H1 (cell line): ENCODE measurements around the gene MACROD2. TPM values are rescaled to one million over a fixed set of nuclear protein-coding genes. Genes with fewer than 3 reads are reported as not detected.

ENCODE experiments used
- CTCF ChIA-PET: fragments of 300-600 bp; sonication (Branson Sonifier 250); formaldehyde crosslinking; loops from one replicate; lab custom pipeline; 2021; ENCODE audit not compliant: partially characterized antibody; lab: Charles Lee
- POLR2A ChIA-PET: fragments of 300-600 bp; sonication (Branson Sonifier 250); formaldehyde crosslinking; loops from one replicate; lab custom pipeline; 2021; ENCODE audit warnings: inconsistent platforms; ENCODE audit not compliant: partially characterized antibody; lab: Charles Lee
- DNase-seq, 2 experiments: peaks; one replicate each; pipeline versions ENCODE4 v3.0.0 to v3.0.0-alpha.2; 2010 to 2022; ENCODE audit warnings: low spot score in 2 of 2, low read depth in 1 of 2, mixed read lengths in 1 of 2
- FAIRE-seq: peaks from 2 replicates; lab custom pipeline; 2011; peaks lifted over from hg19 to GRCh38; lab: Jason Lieb, UNC
- H2AFZ ChIP-seq: 2 replicates; pipeline ENCODE4 v1.8.1; 2012; ENCODE audit warnings: low read length, inconsistent platforms
- H2AK5ac ChIP-seq: 2 replicates; pipeline ENCODE4 v1.6.1; 2013; ENCODE audit warnings: low read depth, low read length
- H2BK120ac ChIP-seq: replicated peaks from 2 replicates; pipeline ENCODE3; 2013; ENCODE audit warnings: low read depth, low read length, inconsistent platforms
- H2BK12ac ChIP-seq: 2 replicates; pipeline ENCODE4 v1.6.1; 2013; ENCODE audit warnings: low read depth, low read length
- H2BK15ac ChIP-seq: 2 replicates; pipeline ENCODE4 v1.6.1; 2013; ENCODE audit warnings: low read length
- H2BK20ac ChIP-seq: 2 replicates; pipeline ENCODE4 v1.6.1; 2013; ENCODE audit warnings: low read length
- H2BK5ac ChIP-seq: 2 replicates; pipeline ENCODE4 v1.6.1; 2013; ENCODE audit warnings: low read depth, low read length
- H3K14ac ChIP-seq: 2 replicates; pipeline ENCODE4 v1.6.1; 2013; ENCODE audit warnings: inconsistent platforms; ENCODE audit not compliant: insufficient read length
- H3K18ac ChIP-seq: 2 replicates; pipeline ENCODE4 v1.6.1; 2013; ENCODE audit warnings: low read length; ENCODE audit errors: extremely low read depth
- H3K23ac ChIP-seq: 2 replicates; pipeline ENCODE4 v1.6.1; 2013; ENCODE audit warnings: inconsistent platforms; ENCODE audit not compliant: insufficient read length
- H3K23me2 ChIP-seq: 2 replicates; pipeline ENCODE4 v1.6.1; 2013; ENCODE audit warnings: low read depth, low read length
- H3K27ac ChIP-seq: 2 replicates; pipeline ENCODE4 v1.6.1; 2011; ENCODE audit warnings: low read depth, low read length, inconsistent platforms
- H3K27me3 ChIP-seq, 4 experiments: replicated peaks in 1 of 4; 1 replicate in 1 of 4; 2 replicates in 3 of 4; pipeline versions ENCODE4 v1.6.1 to v1.8.1; 2011 to 2013; ENCODE audit warnings: low read length in 3 of 4, mild to moderate bottlenecking in 3 of 4, inconsistent platforms in 2 of 4, mixed read lengths in 2 of 4, moderate library complexity in 1 of 4; ENCODE audit not compliant: control insufficient read depth in 3 of 4, insufficient read depth in 3 of 4; ENCODE audit errors: extremely low read depth in 1 of 4
- H3K36me3 ChIP-seq, 4 experiments: 2 replicates each; pipeline versions ENCODE4 v1.6.1 to v1.8.1; 2011 to 2013; ENCODE audit warnings: mild to moderate bottlenecking in 4 of 4, low read length in 3 of 4, moderate library complexity in 2 of 4, control low read depth in 1 of 4, inconsistent platforms in 1 of 4; ENCODE audit not compliant: insufficient read depth in 4 of 4, control insufficient read depth in 2 of 4
- H3K4ac ChIP-seq: replicated peaks from 2 replicates; pipeline ENCODE3; 2013; ENCODE audit warnings: low read length, low read depth, mixed read lengths, inconsistent platforms; ENCODE audit not compliant: insufficient read length
- H3K4me1 ChIP-seq, 4 experiments: replicated peaks in 1 of 4; 1 replicate in 1 of 4; 2 replicates in 3 of 4; pipeline versions ENCODE4 v1.6.1 to v1.8.1; 2011 to 2013; ENCODE audit warnings: low read length in 3 of 4, inconsistent platforms in 2 of 4, mixed read lengths in 1 of 4; ENCODE audit not compliant: insufficient read depth in 4 of 4, control insufficient read depth in 3 of 4
- H3K4me2 ChIP-seq, 2 experiments: 2 replicates each; pipeline versions ENCODE4 v1.6.1 to v1.8.1; 2011 to 2013; ENCODE audit warnings: low read depth in 2 of 2, low read length in 2 of 2, control low read depth in 1 of 2, inconsistent platforms in 1 of 2, mild to moderate bottlenecking in 1 of 2; ENCODE audit not compliant: insufficient read depth in 1 of 2
- H3K4me3 ChIP-seq, 4 experiments: fragments of 200-600, 300-600 bp in 1 of 4; sonication (generic), shearing (Covaris generic), sonication (Bioruptor Twin) in 1 of 4; 2 replicates each; pipeline versions ENCODE4 v1.5.1 to v1.8.1; 2011 to 2016; ENCODE audit warnings: low read length in 4 of 4, low read depth in 3 of 4, control low read depth in 2 of 4, inconsistent platforms in 2 of 4, mild to moderate bottlenecking in 2 of 4, mixed read lengths in 1 of 4, moderate library complexity in 1 of 4; ENCODE audit not compliant: insufficient read depth in 2 of 4; ENCODE audit errors: extremely low read depth in 1 of 4
- H3K56ac ChIP-seq: replicated peaks from 2 replicates; pipeline ENCODE3; 2013; ENCODE audit warnings: low read depth, mild to moderate bottlenecking, mixed read lengths, low read length, inconsistent platforms; ENCODE audit not compliant: insufficient read length
- H3K79me1 ChIP-seq: 2 replicates; pipeline ENCODE4 v1.6.1; 2013; ENCODE audit warnings: low read depth, low read length, control low read depth
- H3K79me2 ChIP-seq, 2 experiments: 2 replicates each; pipeline versions ENCODE4 v1.6.1 to v1.8.1; 2012 to 2013; ENCODE audit warnings: low read length in 2 of 2, mild to moderate bottlenecking in 2 of 2, inconsistent platforms in 1 of 2; ENCODE audit not compliant: insufficient read depth in 2 of 2, control insufficient read depth in 1 of 2
- H3K9ac ChIP-seq, 4 experiments: replicated peaks in 1 of 4; 1 replicate in 1 of 4; 2 replicates in 3 of 4; pipeline versions ENCODE4 v1.6.1 to v1.8.1; 2011 to 2013; ENCODE audit warnings: low read depth in 3 of 4, low read length in 3 of 4, control low read depth in 2 of 4, mild to moderate bottlenecking in 2 of 4, moderate library complexity in 2 of 4, inconsistent platforms in 1 of 4; ENCODE audit errors: extremely low read depth in 1 of 4
- H3K9me3 ChIP-seq, 2 experiments: 2 replicates each; pipeline versions ENCODE4 v1.6.1 to v1.8.1; 2012 to 2013; ENCODE audit warnings: mild to moderate bottlenecking in 2 of 2, moderate library complexity in 2 of 2, control low read depth in 1 of 2, inconsistent platforms in 1 of 2, low read depth in 1 of 2, low read length in 1 of 2, mixed read lengths in 1 of 2; ENCODE audit not compliant: insufficient read depth in 2 of 2
- H4K20me1 ChIP-seq, 2 experiments: replicated peaks in 1 of 2; 2 replicates each; pipeline versions ENCODE3 to v1.8.1; 2011 to 2013; ENCODE audit warnings: inconsistent platforms in 2 of 2, low read length in 2 of 2, mild to moderate bottlenecking in 1 of 2; ENCODE audit not compliant: insufficient read depth in 2 of 2, control insufficient read depth in 1 of 2
- H4K5ac ChIP-seq: 2 replicates; pipeline ENCODE4 v1.6.1; 2013; ENCODE audit warnings: low read length, low read depth, mixed read lengths, inconsistent platforms; ENCODE audit not compliant: insufficient read length
- H4K8ac ChIP-seq: 2 replicates; pipeline ENCODE4 v1.8.0; 2013; ENCODE audit warnings: mild to moderate bottlenecking, moderate library complexity, low read length, inconsistent platforms; ENCODE audit not compliant: insufficient read depth; ENCODE audit errors: extremely low read depth
- H4K91ac ChIP-seq: replicated peaks from 2 replicates; pipeline ENCODE3; 2013; ENCODE audit warnings: low read length, mixed read lengths, inconsistent platforms; ENCODE audit not compliant: insufficient read length
- CBX5 ChIP-seq: fragments of 300-800, 300-1000 bp; sonication (generic); IDR thresholded peaks from 2 replicates; pipeline ENCODE4 v1.7.1; 2016; ENCODE audit warnings: antibody characterized with exemption, low read length, low read depth
- CREB1 ChIP-seq: IDR thresholded peaks from 2 replicates; pipeline ENCODE4 v1.6.1; 2012; ENCODE audit warnings: inconsistent platforms
- EGR1 ChIP-seq: IDR thresholded peaks from 2 replicates; pipeline ENCODE4 v1.6.1; 2011; ENCODE audit warnings: low read depth, low read length, borderline replicate concordance
- EP300 ChIP-seq, 2 experiments: IDR thresholded peaks; 1 replicate in 1 of 2; 2 replicates in 1 of 2; pipeline ENCODE4 v1.6.1; 2011 to 2012; ENCODE audit warnings: low read depth in 2 of 2, low read length in 2 of 2, mild to moderate bottlenecking in 2 of 2, borderline replicate concordance in 1 of 2, inconsistent platforms in 1 of 2, moderate library complexity in 1 of 2
- FOSL1 ChIP-seq: IDR thresholded peaks from 2 replicates; pipeline ENCODE4 v1.6.1; 2011; ENCODE audit warnings: mild to moderate bottlenecking, low read depth, low read length, moderate library complexity; ENCODE audit not compliant: insufficient read depth
- MAFK ChIP-seq: IDR thresholded peaks from 2 replicates; pipeline ENCODE4 v1.6.1; 2012; ENCODE audit warnings: low read depth, mild to moderate bottlenecking, improper control_type of control experiment, low read length
- NRF1 ChIP-seq: IDR thresholded peaks from 2 replicates; pipeline ENCODE4 v1.6.1; 2011; ENCODE audit warnings: mild to moderate bottlenecking, low read depth, low read length, improper control_type of control experiment
- RXRA ChIP-seq: IDR thresholded peaks from 2 replicates; pipeline ENCODE4 v1.6.1; 2011; ENCODE audit warnings: low read depth, mild to moderate bottlenecking, low read length, moderate library complexity; ENCODE audit not compliant: insufficient read depth
- SAP30 ChIP-seq: fragments of 300-600 bp; sonication (generic); IDR thresholded peaks from 2 replicates; pipeline ENCODE4 v1.7.1; 2012; ENCODE audit warnings: low read length, moderate library complexity, mild to moderate bottlenecking, inconsistent platforms; ENCODE audit not compliant: insufficient read depth, insufficient replicate concordance
- SIX5 ChIP-seq: IDR thresholded peaks from 2 replicates; pipeline ENCODE4 v1.6.1; 2011; ENCODE audit warnings: mild to moderate bottlenecking, low read depth, low read length
- SRF ChIP-seq: IDR thresholded peaks from 2 replicates; pipeline ENCODE4 v1.6.1; 2011; ENCODE audit warnings: mild to moderate bottlenecking, low read depth, low read length, moderate library complexity
- TAF1 ChIP-seq: IDR thresholded peaks from 2 replicates; pipeline ENCODE4 v1.6.1; 2011; ENCODE audit warnings: mild to moderate bottlenecking, low read depth, low read length
- TCF12 ChIP-seq: IDR thresholded peaks from 2 replicates; pipeline ENCODE4 v1.6.1; 2011; ENCODE audit warnings: low read depth, mild to moderate bottlenecking, low read length
- YY1 ChIP-seq: IDR thresholded peaks from 2 replicates; pipeline ENCODE4 v1.6.1; 2011; ENCODE audit warnings: low read depth, mild to moderate bottlenecking, low read length
- ZNF274 ChIP-seq: IDR thresholded peaks from 2 replicates; pipeline ENCODE4 v1.7.0; 2012; ENCODE audit warnings: low read length, borderline replicate concordance; ENCODE audit errors: extremely low read depth
- polyA plus RNA-seq, 7 experiments: library from polyadenylated mRNA; depleted of rRNA in 3 of 7; stranded (reverse) in 5 of 7; unstranded in 2 of 7; fragments of >200 nt in 5 of 7; fragments of 200-250 nt in 2 of 7; gene quantifications; 1 replicate in 5 of 7; 2 replicates in 1 of 7; 4 replicates in 1 of 7; pipeline versions ENCODE4 v1.2.1 to v1.2.3, GENCODE V29; 2011 to 2013; ENCODE audit warnings: missing spikeins in 2 of 7, mixed read lengths in 2 of 7
- total RNA-seq: library from RNA; stranded (reverse); fragmentation: NEBNext Ultra II Directional; extraction: Animal tissue kit (Norgen Biotek cat#: 25700); gene quantifications from 2 replicates; pipeline ENCODE4 v1.2.1, GENCODE V29; 2021
- TF ChIP-seq, protein P1 (sequence below): IDR thresholded peaks from 2 replicates; pipeline ENCODE4 v1.6.1; 2012; ENCODE audit warnings: inconsistent platforms

Gene MACROD2
- total and polyA plus RNA-seq, 2 of the 8 experiments (the other 6 are each of a cell fraction or from before 2014, with no cell fraction given) = 0.70 to 3.9 TPM

DNA sequence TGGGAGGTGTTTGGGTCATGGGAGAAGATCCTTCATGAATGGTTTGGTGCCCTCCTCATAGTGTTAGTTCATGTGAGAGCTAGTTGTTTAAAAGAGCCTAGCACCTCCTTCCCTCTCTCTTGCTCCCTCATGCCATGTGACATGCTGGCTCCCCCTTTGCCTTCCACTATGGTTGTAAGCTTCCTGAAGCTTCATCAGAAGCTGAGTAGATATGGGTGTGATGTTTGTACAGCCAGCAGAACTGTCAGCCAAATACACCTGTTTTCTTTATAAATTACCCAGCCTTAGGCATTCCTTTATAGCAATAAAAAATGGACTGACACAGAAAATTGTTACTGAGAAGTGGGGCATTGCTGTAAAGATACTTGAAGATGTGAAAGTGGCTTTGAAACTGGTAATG, 1073.2 kb downstream of the MACROD2 start:
- Histone ChIP-seq H2BK120ac (no peak overlapping the region), H2AK5ac (no peak overlapping the region)

More for the DNA sequence above, 1073.2 kb downstream of the MACROD2 start:
- Histone ChIP-seq H2BK20ac (no peak overlapping the region), H3K56ac (no peak overlapping the region), H4K91ac (no peak overlapping the region), H3K14ac (no peak overlapping the region), H3K18ac (0 out of 2 replicates have a peak overlapping the region, but pooled peaks have one; percentile 54)
- TF ChIP-seq CBX5 (no peak), EGR1 (no peak), MAFK (no peak), ZNF274 (no peak), TCF12 (no peak), TAF1 (no peak), YY1 (no peak), EP300 (IDR thresholded peaks at IDR 0.05; ENCODE audit: borderline replicate concordance in 1 of 2, low read depth in 2 of 2, low read length in 2 of 2) (no peak), FOSL1 (no peak), SRF (no peak), CREB1 (no peak), SAP30 (no peak), NRF1 (no peak), RXRA (no peak), SIX5 (no peak)
- TF ChIP-seq, protein P1, sequence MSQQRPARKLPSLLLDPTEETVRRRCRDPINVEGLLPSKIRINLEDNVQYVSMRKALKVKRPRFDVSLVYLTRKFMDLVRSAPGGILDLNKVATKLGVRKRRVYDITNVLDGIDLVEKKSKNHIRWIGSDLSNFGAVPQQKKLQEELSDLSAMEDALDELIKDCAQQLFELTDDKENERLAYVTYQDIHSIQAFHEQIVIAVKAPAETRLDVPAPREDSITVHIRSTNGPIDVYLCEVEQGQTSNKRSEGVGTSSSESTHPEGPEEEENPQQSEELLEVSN = no peak
- TF ChIP-seq, all 59 proteins: peak for 0
- ChIA-PET CTCF (no interaction called here), POLR2A (no interaction called here)
- no peaks in the 10 kb centered on the region for H3K9me3 ChIP-seq
- no peaks in the 10 kb centered on the region for H3K36me3 ChIP-seq
- H3K27me3 ChIP-seq = no peaks in the 10 kb centered on the region
- H2BK5ac ChIP-seq = no peak overlapping the region
- H2BK12ac ChIP-seq = no peak overlapping the region
- no peaks in the 10 kb centered on the region; the same call in 1 of the 2 replicates for H3K23me2 ChIP-seq
- FAIRE-seq = no peak
- no peak overlapping the region for H3K23ac ChIP-seq
- no peak overlapping the region for H4K5ac ChIP-seq
- no peaks in the 10 kb centered on the region for H3K79me1 ChIP-seq
- H3K9ac ChIP-seq = no peak overlapping the region
- DNase-seq = no peak
- no peak overlapping the region for H3K4me3 ChIP-seq
- H3K4ac ChIP-seq = no peak overlapping the region
- no peak overlapping the region for H2BK15ac ChIP-seq
- no peaks in the 10 kb centered on the region; a peak in 1 of 7 replicates for H3K4me1 ChIP-seq
- H2AFZ ChIP-seq = no peak overlapping the region
- no peak overlapping the region for H3K27ac ChIP-seq
- no peak overlapping the region for H3K4me2 ChIP-seq
- H4K20me1 ChIP-seq = no peaks in the 10 kb centered on the region
- H3K79me2 ChIP-seq = no peaks in the 10 kb centered on the region
- H4K8ac ChIP-seq = no peak overlapping the region
